Neural cell (in vitro differentiated cells): ENCODE measurements around the gene RCSD1.

Experiments
- EZH2 ChIP-seq: fragments of 200-600, 300-800 bp; shearing (Covaris generic), sonication (generic); IDR thresholded peaks from 2 replicates; pipeline ENCODE4 v1.6.1; 2014; ENCODE audit warnings: antibody characterized with exemption, low read length, borderline replicate concordance, mild to moderate bottlenecking; ENCODE audit not compliant: insufficient read depth, poor library complexity, severe bottlenecking
- RAD21 ChIP-seq: fragments of 450-650 bp; conservative IDR thresholded peaks from 2 replicates; pipeline ENCODE4 v1.6.1; 2014; ENCODE audit warnings: antibody characterized with exemption, mild to moderate bottlenecking, moderate library complexity
- TF ChIP-seq, protein P1 (sequence below): fragments of 450-650 bp; IDR thresholded peaks from 2 replicates; pipeline ENCODE4 v1.5.1; 2014; ENCODE audit warnings: antibody characterized with exemption, mild to moderate bottlenecking, moderate library complexity; ENCODE audit not compliant: poor library complexity, severe bottlenecking

DNA sequence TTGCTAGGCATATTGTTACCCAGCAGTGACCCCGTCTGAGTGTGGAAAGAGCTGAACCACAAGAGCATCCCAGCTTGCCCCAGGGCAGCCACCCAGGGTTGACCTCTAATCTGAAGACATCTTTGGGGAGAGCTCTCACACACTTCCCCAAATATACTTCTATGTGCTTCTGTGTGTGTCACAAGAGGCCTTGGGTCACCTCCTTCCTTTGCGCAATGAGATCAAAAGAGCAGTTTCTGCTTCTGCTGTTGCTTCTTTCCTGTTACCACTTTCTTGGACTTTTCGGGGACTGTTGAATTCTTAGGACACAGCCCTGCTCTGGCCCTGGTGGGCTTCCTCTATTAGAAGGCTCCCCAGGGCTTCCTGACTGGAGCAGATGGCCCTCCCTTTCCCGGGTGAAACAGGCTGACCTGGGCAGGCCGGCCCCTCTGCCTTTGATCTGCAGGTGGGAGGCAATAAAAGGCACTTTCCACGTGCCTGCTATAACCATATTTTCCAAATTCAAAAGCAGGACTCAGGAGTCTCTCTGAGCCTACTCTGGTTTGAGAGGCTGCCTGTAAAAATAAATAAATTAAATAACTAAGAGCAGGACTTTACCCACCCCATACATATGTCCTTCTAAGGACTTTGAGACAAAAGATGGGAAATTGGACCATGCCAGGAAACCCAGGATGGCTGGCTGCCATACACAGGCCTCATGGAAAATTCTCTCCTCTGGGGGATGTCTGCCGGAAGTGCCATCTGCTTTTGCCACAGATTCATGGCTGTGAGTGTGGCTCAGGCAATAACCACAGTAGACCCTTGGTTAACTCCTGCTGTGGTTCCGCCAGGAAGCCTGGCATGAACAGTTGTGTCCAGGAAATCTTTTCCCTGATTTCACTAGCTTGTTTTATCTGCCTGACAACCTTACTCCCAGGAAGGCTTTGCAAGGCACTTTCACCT is 28.3 kb upstream of the RCSD1 start:
- TF ChIP-seq EZH2 = no peak
- TF ChIP-seq, protein P1, sequence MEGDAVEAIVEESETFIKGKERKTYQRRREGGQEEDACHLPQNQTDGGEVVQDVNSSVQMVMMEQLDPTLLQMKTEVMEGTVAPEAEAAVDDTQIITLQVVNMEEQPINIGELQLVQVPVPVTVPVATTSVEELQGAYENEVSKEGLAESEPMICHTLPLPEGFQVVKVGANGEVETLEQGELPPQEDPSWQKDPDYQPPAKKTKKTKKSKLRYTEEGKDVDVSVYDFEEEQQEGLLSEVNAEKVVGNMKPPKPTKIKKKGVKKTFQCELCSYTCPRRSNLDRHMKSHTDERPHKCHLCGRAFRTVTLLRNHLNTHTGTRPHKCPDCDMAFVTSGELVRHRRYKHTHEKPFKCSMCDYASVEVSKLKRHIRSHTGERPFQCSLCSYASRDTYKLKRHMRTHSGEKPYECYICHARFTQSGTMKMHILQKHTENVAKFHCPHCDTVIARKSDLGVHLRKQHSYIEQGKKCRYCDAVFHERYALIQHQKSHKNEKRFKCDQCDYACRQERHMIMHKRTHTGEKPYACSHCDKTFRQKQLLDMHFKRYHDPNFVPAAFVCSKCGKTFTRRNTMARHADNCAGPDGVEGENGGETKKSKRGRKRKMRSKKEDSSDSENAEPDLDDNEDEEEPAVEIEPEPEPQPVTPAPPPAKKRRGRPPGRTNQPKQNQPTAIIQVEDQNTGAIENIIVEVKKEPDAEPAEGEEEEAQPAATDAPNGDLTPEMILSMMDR = no peak
- no peak for TF ChIP-seq RAD21
